Colonic mucosa (tissue), 4 donors: ENCODE measurements around the gene MED12L. TPM values are rescaled to one million over a fixed set of nuclear protein-coding genes. Genes with fewer than 3 reads are reported as not detected.

Experiments used
- DNase-seq: peaks from one replicate; pipeline ENCODE4 v3.0.0-alpha.2; 2020
- H3K27ac ChIP-seq: fragments of 200-600 bp; one replicate; pipeline ENCODE4 v1.8.0; 2021
- H3K27me3 ChIP-seq: fragments of 200-600 bp; one replicate; pipeline ENCODE4 v1.8.0; 2021
- H3K36me3 ChIP-seq: fragments of 200-600 bp; one replicate; pipeline ENCODE4 v1.8.0; 2021
- H3K4me1 ChIP-seq: fragments of 200-600 bp; one replicate; pipeline ENCODE4 v1.8.0; 2021; ENCODE audit warnings: mild to moderate bottlenecking
- H3K4me3 ChIP-seq: fragments of 200-600 bp; one replicate; pipeline ENCODE4 v1.8.0; 2021
- H3K9ac ChIP-seq, 2 donors: one replicate each; pipeline ENCODE4 v1.7.0; 2013; ENCODE audit warnings: control low read depth in 2 of 2, low read depth in 2 of 2, low read length in 2 of 2
- H3K9me3 ChIP-seq: fragments of 200-600 bp; one replicate; pipeline ENCODE4 v1.8.0; 2021
- intact Hi-C: fragments of 100-400 bp; cut with DNase I; formaldehyde crosslinking; loops from one replicate; pipeline ENCODE4 v1.14.1; 2022
- total RNA-seq, 2 donors: library from RNA; stranded (reverse); fragmentation: NEBNext Ultra II Directional in 1 of 2; extraction: Animal tissue kit (Norgen Biotek cat#: 25700) in 1 of 2; gene quantifications; one replicate each; pipeline ENCODE4 v1.2.1, GENCODE V29; 2021
- TF ChIP-seq, protein P1 (sequence below): fragments of 200-600 bp; IDR thresholded peaks from one replicate; pipeline ENCODE4 v1.8.0; 2022; ENCODE audit warnings: antibody characterized with exemption, mild to moderate bottlenecking
- donor health status: healthy.
- donor health status: DM: no; HTN: no; CAD: no.
- donor health status: DM: no; HTN: no; CAD: no.

MED12L gene
- total RNA-seq, 2 donors from 2014 or later: 0.32 to 1.3 TPM

DNA sequence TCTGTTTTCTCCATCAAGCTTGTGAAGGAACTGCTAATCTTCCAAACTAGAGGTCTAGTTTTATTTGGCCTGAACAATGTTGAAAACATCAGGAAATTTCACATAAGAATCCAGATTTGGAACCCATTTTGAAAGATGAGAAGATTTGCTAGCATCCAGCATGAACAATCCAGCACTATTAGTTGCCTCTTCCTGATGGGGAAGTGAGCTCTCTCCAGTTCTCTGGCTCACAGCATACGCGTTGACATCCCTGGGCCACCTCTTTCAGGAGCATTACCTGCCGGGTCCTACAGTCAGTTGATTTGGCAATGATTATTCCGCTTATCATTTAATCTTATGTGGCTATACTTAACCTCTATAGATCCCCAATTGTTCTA lies 220.3 kb downstream of the MED12L start:
- Histone ChIP-seq H3K4me3 (no peak overlapping the region), H3K9me3 (no peaks in the 10 kb centered on the region), H3K4me1 (no peaks in the 10 kb centered on the region), H3K36me3 (no peaks in the 10 kb centered on the region), H3K9ac (no peak overlapping the region), H3K27me3 (no peaks in the 10 kb centered on the region), H3K27ac (no peak overlapping the region)
- DNase-seq: no peak
- intact Hi-C loops: no loop called here
- TF ChIP-seq, protein P1, sequence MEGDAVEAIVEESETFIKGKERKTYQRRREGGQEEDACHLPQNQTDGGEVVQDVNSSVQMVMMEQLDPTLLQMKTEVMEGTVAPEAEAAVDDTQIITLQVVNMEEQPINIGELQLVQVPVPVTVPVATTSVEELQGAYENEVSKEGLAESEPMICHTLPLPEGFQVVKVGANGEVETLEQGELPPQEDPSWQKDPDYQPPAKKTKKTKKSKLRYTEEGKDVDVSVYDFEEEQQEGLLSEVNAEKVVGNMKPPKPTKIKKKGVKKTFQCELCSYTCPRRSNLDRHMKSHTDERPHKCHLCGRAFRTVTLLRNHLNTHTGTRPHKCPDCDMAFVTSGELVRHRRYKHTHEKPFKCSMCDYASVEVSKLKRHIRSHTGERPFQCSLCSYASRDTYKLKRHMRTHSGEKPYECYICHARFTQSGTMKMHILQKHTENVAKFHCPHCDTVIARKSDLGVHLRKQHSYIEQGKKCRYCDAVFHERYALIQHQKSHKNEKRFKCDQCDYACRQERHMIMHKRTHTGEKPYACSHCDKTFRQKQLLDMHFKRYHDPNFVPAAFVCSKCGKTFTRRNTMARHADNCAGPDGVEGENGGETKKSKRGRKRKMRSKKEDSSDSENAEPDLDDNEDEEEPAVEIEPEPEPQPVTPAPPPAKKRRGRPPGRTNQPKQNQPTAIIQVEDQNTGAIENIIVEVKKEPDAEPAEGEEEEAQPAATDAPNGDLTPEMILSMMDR: no peak

DNA sequence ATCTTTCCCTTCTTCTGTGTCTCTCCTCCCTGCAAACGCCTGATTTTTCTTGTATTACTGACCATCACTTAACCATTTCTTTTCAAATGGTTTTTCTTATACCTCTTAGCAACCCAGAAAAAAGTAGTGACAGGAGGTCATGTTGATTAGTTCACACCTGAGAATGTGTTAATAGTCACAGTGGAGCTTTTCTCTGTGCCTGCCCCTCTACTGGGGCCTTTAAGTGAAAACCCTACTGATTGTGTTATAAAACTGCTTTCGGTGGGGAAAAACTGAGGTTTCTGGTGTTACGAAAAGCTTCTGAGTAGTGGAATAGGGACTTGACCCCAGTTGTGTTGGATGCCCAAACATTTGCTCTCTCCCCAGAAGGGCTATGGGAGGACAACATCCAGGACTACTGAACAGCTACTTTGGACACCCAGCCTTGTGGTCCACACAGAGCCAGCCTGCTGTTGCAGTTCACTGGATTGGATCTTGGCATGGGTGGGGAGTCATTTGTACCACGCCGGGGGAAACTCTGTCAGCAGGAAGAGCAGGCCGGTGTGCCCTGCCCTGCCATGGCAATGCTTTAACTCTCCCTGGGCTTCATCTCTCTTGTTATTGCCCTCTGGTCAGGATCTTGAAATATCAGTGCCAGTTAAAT lies 220.8 kb downstream of the MED12L start:
- intact Hi-C loops: no loop called here
- H3K27ac ChIP-seq: no peak overlapping the region
- no peak overlapping the region for H3K4me3 ChIP-seq
- no peaks in the 10 kb centered on the region for H3K27me3 ChIP-seq
- no peak for DNase-seq
- H3K36me3 ChIP-seq: no peaks in the 10 kb centered on the region
- no peaks in the 10 kb centered on the region for H3K4me1 ChIP-seq
- H3K9me3 ChIP-seq: no peaks in the 10 kb centered on the region
- TF ChIP-seq, protein P1: no peak
- H3K9ac ChIP-seq: no peak overlapping the region

DNA sequence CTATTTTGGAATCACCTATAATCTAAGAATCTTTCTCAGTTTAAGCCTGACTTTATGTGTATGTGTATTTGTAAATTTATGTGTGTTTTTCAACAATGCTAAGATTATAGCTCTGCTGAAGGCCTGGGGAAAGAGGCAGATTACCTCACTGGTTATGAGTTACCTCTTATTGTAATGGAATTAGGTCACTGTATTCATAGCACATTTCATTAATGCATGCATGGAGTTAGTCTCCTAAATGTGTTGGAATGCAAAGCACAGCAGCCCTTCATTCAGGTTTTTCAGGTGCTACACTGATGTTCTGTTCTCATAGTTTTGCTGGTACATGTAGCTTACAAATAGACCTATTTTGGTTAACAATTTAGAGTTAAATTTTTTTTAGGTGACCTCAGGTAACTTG lies 221.7 kb downstream of the MED12L start:
- Histone ChIP-seq H3K9me3 (no peaks in the 10 kb centered on the region), H3K4me3 (no peak overlapping the region), H3K4me1 (no peaks in the 10 kb centered on the region), H3K27me3 (no peaks in the 10 kb centered on the region), H3K27ac (no peak overlapping the region), H3K36me3 (no peaks in the 10 kb centered on the region), H3K9ac (no peak overlapping the region)
- intact Hi-C loops: no loop called here
- TF ChIP-seq, protein P1: no peak
- DNase-seq: no peak

DNA sequence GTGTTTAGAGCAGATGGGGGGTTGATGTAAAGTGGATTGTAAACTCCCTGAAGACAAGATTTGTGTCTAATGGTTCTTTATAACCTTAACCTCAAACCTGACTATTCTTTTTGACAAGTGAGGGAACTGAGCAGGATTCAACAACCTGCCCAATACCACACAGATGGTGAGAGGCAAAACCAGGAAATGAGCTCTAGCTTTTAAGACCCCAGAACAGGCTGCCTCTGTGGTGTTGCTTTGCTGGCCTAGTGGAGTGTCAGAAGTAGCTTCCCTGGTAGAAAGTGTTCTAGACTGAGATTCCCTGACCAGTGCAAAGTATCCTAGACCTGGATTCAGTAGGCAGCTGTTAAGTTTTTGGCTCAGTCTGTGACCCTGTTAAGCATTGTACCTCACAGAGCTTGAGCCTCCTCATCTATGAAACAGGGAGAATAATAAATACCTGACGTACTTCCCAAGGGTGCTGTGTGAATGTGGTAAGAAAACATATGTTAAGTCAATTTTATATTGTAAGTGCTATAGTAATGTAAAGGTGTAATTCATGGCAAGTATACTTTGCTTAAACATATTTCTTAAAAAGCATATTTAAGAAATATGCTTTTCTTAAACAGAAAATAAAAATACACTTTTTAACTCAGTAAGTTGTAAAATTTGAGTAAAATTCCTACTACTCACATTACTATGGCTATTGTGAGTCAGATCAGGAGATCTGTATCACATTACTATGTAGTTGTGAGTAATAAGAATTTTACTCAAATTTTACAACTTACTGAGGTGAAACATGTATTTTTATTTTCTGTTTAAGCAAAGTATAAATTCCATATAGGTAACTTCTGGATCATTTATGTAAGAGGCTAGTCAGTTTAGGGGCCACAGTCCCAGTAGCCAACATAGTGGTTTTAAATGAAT lies 222.4 kb downstream of the MED12L start:
- Histone ChIP-seq H3K27me3 (no peaks in the 10 kb centered on the region), H3K4me1 (no peaks in the 10 kb centered on the region), H3K9ac (no peak overlapping the region), H3K4me3 (no peak overlapping the region), H3K36me3 (no peaks in the 10 kb centered on the region), H3K9me3 (no peaks in the 10 kb centered on the region), H3K27ac (no peak overlapping the region)
- DNase-seq: no peak
- TF ChIP-seq, protein P1: no peak
- intact Hi-C loops: no loop called here

DNA sequence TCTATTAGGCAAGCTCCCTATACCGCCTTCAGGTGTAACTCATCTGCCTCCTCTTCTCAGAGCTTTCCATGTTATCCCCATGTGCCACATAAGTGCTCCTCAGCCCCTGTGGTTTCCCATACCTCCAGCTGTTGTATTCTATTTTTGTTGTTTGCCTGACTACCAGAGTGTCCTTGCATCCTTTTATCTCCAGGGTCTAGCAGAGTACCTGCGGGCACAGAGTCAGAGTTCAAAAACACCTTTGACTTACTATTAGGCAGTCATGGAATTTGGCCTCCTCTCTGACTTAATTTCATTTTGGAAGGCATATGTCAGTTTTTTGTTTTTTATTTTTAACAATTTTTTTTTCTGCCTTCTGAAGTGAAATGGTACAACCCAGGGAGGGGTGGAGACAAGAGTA lies 224.1 kb downstream of the MED12L start:
- H3K27me3 ChIP-seq: no peaks in the 10 kb centered on the region
- H3K9me3 ChIP-seq: no peaks in the 10 kb centered on the region
- TF ChIP-seq, protein P1: no peak
- intact Hi-C loops: no loop called here
- no peaks in the 10 kb centered on the region for H3K36me3 ChIP-seq
- no peaks in the 10 kb centered on the region for H3K4me1 ChIP-seq
- no peak overlapping the region for H3K4me3 ChIP-seq
- DNase-seq: no peak
- no peak overlapping the region for H3K27ac ChIP-seq
- no peak overlapping the region for H3K9ac ChIP-seq
